ENCODE data around the gene RUNX2. TPM values are rescaled to one million over a fixed set of nuclear protein-coding genes. Genes with fewer than 3 reads are reported as not detected.
A peak's percentile ranks its signal among the peaks of the same experiment; 100 is the strongest.

The RUNX2 gene
- total and polyA plus RNA-seq, 2 donors (not counting 1 experiment from before 2014, with no cell fraction given), result 1.3 to 2.4 TPM

DNA sequence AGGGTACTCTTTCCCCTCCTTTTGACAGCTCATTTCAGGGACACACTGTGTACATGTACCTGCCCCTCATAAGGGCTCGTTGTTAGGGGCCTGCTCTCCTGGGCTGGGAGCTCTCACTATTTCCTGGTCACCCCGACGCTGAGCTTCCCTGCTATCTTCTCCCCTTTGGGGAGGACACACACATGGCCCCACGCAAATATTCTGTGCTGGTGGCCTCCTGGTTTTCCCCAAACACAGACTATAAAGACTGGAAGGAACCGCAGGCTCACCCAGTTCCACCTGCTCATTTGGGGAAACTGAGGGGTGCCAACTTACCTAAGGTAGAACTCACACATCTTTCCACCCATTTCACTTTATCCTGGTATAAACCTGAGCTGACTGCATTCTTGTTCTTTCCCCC lies 351.0 kb downstream of the RUNX2 start:
- peak overlapping the region; percentile 54 for H3K4me3 Mint-ChIP-seq
- no peak overlapping the region for H3K9ac ChIP-seq (ENCODE audit: low read length)
- 75% methylated on average over 5 of the region's 5 CpGs for WGBS (ENCODE audit: insufficient coverage)
- peak overlapping the region; percentile 73 for H3K27ac Mint-ChIP-seq
- H3K27ac ChIP-seq (ENCODE audit: low read length in 2 of 2), result no peak overlapping the region
- peaks cover 43 to 61% of the 10 kb centered on the region in 2 donors for H3K4me1 ChIP-seq (ENCODE audit: control insufficient read depth in 2 of 2, insufficient read depth in 2 of 2, low read length in 2 of 2)
- H3K79me2 ChIP-seq (ENCODE audit: control insufficient read depth, insufficient read depth, low read length), result no peaks in the 10 kb centered on the region
- H3K4me1 Mint-ChIP-seq, result peaks cover 55% of the 10 kb centered on the region
- DNase-seq (no peak), ATAC-seq (ENCODE audit: low read depth) (no peak)
- H3K9me3 Mint-ChIP-seq (ENCODE audit: insufficient read depth), result peaks cover 10% of the 10 kb centered on the region
- no peak overlapping the region for H3K4me3 ChIP-seq (ENCODE audit: control extremely low read depth in 1 of 5, extremely low read depth in 1 of 5, insufficient read depth in 1 of 5, low read depth in 2 of 5, low read length in 4 of 5)
- intact Hi-C loops (cut with micrococcal nuclease), result loop anchor here (5.0 kb wide), 1 partner anchor 257 kb away; no protein-coding TSS in a partner anchor
- no peaks in the 10 kb centered on the region for H3K27me3 Mint-ChIP-seq
- peak overlapping the region; percentile 7 for H3K4me2 ChIP-seq (replicated peaks; ENCODE audit: low read depth, low read length, poor library complexity, severe bottlenecking)
- H3K36me3 ChIP-seq (replicated peaks in 1 of 2; ENCODE audit: control extremely low read depth in 1 of 2, control insufficient read depth in 1 of 2, extremely low read depth in 1 of 2, insufficient read depth in 2 of 2, low read length in 1 of 2), result no peaks in the 10 kb centered on the region
- H2AFZ ChIP-seq (ENCODE audit: insufficient read depth, low read depth, low read length, poor library complexity, severe bottlenecking), result no peak overlapping the region
- no peaks in the 10 kb centered on the region for H4K20me1 ChIP-seq (ENCODE audit: control insufficient read depth, insufficient read depth, low read length, poor library complexity, severe bottlenecking)
- peaks cover 0 to 3% (median 0%) of the 10 kb centered on the region in 4 experiments for H3K27me3 ChIP-seq (replicated peaks in 1 of 4; ENCODE audit: control extremely low read depth in 1 of 4, control insufficient read depth in 3 of 4, insufficient read depth in 4 of 4, low read length in 3 of 4)
- TF ChIP-seq, protein P1, sequence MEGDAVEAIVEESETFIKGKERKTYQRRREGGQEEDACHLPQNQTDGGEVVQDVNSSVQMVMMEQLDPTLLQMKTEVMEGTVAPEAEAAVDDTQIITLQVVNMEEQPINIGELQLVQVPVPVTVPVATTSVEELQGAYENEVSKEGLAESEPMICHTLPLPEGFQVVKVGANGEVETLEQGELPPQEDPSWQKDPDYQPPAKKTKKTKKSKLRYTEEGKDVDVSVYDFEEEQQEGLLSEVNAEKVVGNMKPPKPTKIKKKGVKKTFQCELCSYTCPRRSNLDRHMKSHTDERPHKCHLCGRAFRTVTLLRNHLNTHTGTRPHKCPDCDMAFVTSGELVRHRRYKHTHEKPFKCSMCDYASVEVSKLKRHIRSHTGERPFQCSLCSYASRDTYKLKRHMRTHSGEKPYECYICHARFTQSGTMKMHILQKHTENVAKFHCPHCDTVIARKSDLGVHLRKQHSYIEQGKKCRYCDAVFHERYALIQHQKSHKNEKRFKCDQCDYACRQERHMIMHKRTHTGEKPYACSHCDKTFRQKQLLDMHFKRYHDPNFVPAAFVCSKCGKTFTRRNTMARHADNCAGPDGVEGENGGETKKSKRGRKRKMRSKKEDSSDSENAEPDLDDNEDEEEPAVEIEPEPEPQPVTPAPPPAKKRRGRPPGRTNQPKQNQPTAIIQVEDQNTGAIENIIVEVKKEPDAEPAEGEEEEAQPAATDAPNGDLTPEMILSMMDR (IDR thresholded peaks at IDR 0.05), result no peak
- H3K9me3 ChIP-seq (ENCODE audit: control extremely low read depth in 1 of 3, control insufficient read depth in 2 of 3, insufficient read depth in 1 of 3, low read length in 2 of 3), result peaks cover 6 to 42% (median 28%) of the 10 kb centered on the region in 3 donors
- ChIA-PET POLR2A (no interaction called here), CTCF (interaction anchor here (2.0 kb wide), 1 partner anchor 35 kb away, joined by 7 read pairs; no protein-coding TSS in a partner anchor)

GRCh38 chr6:45679631-45680030 lies 351.5 kb downstream of the RUNX2 start:
- H3K27me3 ChIP-seq (replicated peaks in 1 of 4; ENCODE audit: control extremely low read depth in 1 of 4, control insufficient read depth in 3 of 4, insufficient read depth in 4 of 4, low read length in 3 of 4), result peaks cover 0 to 3% (median 0%) of the 10 kb centered on the region in 4 experiments
- no peak for ATAC-seq (ENCODE audit: low read depth)
- Mint-ChIP-seq H3K9me3 (ENCODE audit: insufficient read depth) (peaks cover 10% of the 10 kb centered on the region), H3K4me3 (peak overlapping the region; percentile 2), H3K27me3 (no peaks in the 10 kb centered on the region), H3K27ac (no peak overlapping the region), H3K4me1 (peaks cover 55% of the 10 kb centered on the region)
- peaks cover 43 to 61% of the 10 kb centered on the region in 2 donors for H3K4me1 ChIP-seq (ENCODE audit: control insufficient read depth in 2 of 2, insufficient read depth in 2 of 2, low read length in 2 of 2)
- intact Hi-C loops (cut with micrococcal nuclease), result loop anchor here (5.0 kb wide), 2 partner anchors 153 to 257 kb away; no protein-coding TSS in a partner anchor
- H3K9me3 ChIP-seq (ENCODE audit: control extremely low read depth in 1 of 3, control insufficient read depth in 2 of 3, insufficient read depth in 1 of 3, low read length in 2 of 3), result peaks cover 6 to 46% (median 28%) of the 10 kb centered on the region in 3 donors
- H3K4me3 ChIP-seq (ENCODE audit: control extremely low read depth in 1 of 5, extremely low read depth in 1 of 5, insufficient read depth in 1 of 5, low read depth in 2 of 5, low read length in 4 of 5), result no peak overlapping the region
- H3K79me2 ChIP-seq (ENCODE audit: control insufficient read depth, insufficient read depth, low read length), result no peaks in the 10 kb centered on the region
- no peak for TF ChIP-seq EZH2 (IDR thresholded peaks at IDR 0.05; ENCODE audit: borderline replicate concordance, insufficient read depth, low read depth, low read length, poor library complexity, severe bottlenecking)
- TF ChIP-seq, protein P1 (IDR thresholded peaks at IDR 0.05), result no peak
- H3K9ac ChIP-seq (ENCODE audit: low read length), result no peak overlapping the region
- DNase-seq, result no peak
- no peaks in the 10 kb centered on the region for H4K20me1 ChIP-seq (ENCODE audit: control insufficient read depth, insufficient read depth, low read length, poor library complexity, severe bottlenecking)
- no peaks in the 10 kb centered on the region for H3K36me3 ChIP-seq (replicated peaks in 1 of 2; ENCODE audit: control extremely low read depth in 1 of 2, control insufficient read depth in 1 of 2, extremely low read depth in 1 of 2, insufficient read depth in 2 of 2, low read length in 1 of 2)
- peak overlapping the region; percentile 7 for H3K4me2 ChIP-seq (replicated peaks; ENCODE audit: low read depth, low read length, poor library complexity, severe bottlenecking)
- no peak overlapping the region for H2AFZ ChIP-seq (ENCODE audit: insufficient read depth, low read depth, low read length, poor library complexity, severe bottlenecking)
- no peak overlapping the region for H3K27ac ChIP-seq (ENCODE audit: low read length in 2 of 2)
- ChIA-PET POLR2A (interaction anchor here (0.8 kb wide), 1 partner anchor 85 kb away, joined by 8 read pairs; no protein-coding TSS in a partner anchor), CTCF (interaction anchor here (2.0 kb wide), 1 partner anchor 35 kb away, joined by 7 read pairs; no protein-coding TSS in a partner anchor)
- WGBS (ENCODE audit: insufficient coverage), result no CpG with 5 or more reads among the region's 2 CpGs
